GM21825 (cell line): ENCODE data around the gene PRR35.

Experiments
- ATAC-seq: cut with Tn5 transposase; IDR thresholded peaks from one replicate; pipeline ENCODE4 v1.9.1; 2021; ENCODE audit warnings: mild to moderate bottlenecking, moderate library complexity; ENCODE audit not compliant: unreplicated experiment

The PRR35 gene

GRCh38 chr16:546909-547770, 13.1 kb upstream of the PRR35 start:
- no peak for ATAC-seq

DNA sequence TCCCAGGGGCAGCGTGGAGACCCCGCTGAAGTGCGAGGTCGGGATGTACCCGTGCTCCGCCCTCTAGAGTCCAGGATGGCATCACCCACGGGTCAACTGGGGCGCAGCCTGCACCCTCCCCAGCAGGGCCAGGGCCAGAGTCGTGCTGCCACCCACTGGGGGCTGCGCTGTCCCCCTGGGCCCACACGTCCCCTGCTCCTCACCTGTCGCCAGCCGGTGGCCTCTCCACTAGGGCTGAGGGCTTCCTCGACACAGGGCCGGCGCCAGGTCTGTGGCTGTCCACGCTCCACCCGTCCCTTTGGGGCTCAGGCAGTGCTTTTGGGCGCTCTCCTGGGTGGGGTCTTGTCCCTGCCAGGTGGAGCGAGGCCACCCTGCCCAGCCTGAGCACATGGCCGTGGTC, 11.6 kb upstream of the PRR35 start:
- ATAC-seq, result no peak

- no peak for ATAC-seq
Measured at GRCh38 chr16:549544-550263, 10.5 kb upstream of the PRR35 start.

DNA sequence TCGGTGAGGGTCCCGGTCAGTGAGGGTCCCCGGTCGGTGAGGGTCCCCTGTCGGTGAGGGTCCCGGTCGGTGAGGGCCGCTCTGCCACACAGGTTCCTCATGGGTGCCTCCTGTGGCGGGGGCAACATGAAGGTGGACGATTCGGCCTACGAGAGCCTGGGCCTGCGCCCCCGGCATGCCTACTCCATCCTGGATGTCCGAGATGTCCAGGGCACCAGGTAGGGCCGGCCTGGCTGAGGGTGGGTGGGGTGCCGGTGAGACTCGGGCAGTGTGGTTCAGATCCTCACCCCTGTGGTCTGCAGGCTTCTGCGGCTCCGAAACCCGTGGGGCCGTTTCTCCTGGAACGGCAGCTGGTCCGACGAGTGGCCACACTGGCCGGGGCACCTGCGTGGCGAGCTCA, 9.0 kb upstream of the PRR35 start:
- no peak for ATAC-seq

- ATAC-seq, result no peak
Measured at GRCh38 chr16:552171-552570, 8.0 kb upstream of the PRR35 start.

DNA sequence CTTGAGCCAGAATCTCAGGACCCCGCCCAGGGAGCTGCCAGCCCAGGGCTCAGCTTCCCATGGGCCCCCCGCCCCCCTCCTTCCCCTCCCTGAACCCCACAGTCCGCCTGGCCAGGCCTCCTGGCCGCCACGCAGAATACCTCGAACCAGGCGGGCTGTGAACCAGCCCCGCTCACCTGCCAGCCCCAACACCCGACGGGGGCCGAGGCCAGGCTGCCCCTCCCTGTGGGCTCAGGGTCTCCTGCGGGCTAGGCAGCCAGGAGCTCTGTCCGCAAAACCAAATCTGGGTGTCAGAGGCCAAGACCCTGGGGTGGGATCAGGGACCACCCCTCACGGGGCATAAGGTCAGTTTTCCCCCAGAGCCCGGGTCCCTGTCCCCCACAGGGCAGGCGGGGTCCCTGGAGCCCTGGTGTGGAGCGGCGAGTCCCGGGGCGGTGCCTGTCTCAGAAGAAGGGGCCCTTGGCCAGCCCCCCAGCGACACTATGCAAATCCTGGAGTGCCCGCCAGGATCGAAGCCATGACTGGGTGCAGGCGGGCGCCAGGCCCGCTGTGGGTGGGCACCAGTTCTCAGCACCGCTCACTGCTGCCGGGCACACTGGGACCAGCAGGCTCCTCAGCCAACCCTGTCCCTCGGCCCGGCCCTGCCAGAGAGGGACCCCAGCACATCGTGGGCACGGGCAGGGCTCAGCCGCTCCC, 6.4 kb upstream of the PRR35 start:
- ATAC-seq, result no peak

- ATAC-seq, result no peak
Measured at GRCh38 chr16:554297-554621, 5.9 kb upstream of the PRR35 start.

DNA sequence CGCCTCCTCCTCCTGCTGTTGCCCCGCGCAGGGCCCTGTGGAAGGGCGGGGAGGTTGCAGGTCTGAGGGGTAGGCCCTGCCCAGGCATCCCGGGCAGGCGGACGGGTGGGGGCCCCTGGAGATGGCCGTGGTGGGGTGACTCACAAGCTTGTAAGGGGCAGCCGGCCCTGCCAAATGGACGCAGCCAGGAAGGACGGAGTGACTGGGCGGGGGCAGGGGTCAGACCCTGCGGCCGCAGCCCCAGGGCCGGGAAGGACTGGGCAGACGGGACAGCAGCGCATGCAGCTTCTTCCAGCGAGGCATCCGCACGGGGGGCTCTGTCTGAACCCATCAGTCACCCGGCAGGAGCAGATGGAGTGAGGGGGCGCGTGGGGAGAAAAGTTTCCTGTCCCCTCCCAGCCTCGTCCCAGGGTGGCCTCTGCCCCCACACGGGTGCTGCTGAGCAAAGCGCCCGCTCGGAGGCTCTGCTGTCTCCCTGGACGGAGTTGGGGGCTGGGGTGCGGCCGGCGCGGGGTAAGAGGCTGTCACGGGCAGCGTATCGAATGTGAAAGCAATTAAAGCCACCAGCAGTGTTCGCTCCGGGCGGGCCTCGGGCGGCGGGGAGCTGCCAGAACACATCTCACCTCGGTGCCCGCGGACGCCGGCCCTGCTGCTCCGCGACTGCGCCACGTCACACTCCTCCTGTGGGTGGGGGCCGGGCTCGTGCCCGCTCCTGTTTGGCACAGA, 5.4 kb upstream of the PRR35 start:
- no peak for ATAC-seq

DNA sequence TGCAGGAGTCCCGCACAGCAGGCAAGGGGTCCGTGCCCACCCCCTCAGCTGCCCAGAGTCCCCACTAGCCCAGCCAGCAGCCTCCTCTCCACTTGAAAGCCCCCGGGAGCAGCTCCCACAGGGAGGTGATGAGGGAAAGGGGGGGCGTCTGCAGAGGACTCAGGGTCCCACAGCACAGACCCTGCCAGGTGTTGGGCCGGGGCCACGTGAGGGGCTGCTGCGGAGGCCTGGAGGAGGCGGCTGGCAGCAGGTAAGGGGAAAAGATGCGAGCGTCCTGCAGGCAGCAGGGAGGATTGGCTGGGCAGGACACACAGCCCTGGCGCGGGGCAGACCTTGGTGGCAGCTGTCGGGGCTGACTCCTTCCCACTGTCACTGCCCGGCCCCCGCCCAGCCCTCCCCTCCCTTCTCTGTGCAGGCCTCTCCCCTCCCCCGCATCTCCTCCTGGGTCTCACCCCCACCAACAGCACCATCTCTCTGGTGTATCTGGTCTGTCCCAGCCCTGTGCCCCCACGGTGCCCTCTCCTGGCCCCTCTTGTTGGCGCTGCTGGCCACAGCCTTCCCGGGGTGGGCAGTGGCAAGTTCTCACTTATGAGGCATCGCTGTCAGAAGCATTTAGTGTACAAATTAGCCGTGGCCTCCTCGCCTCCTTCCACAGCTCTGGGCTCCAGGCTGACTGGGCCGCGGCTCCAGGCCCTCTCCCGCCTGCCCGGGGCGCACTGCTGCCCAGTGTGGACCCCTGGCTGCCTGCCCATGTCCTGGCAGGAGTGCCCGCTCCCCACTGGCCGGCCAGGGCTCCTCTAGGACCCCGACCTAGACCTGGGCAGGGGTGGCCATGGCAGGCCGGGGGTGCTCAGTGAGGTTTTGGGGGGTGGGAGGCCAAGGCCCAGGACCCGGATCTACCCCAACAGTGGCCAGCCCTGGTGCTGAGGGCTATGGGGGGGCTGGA, 4.4 kb upstream of the PRR35 start:
- ATAC-seq, result no peak

DNA sequence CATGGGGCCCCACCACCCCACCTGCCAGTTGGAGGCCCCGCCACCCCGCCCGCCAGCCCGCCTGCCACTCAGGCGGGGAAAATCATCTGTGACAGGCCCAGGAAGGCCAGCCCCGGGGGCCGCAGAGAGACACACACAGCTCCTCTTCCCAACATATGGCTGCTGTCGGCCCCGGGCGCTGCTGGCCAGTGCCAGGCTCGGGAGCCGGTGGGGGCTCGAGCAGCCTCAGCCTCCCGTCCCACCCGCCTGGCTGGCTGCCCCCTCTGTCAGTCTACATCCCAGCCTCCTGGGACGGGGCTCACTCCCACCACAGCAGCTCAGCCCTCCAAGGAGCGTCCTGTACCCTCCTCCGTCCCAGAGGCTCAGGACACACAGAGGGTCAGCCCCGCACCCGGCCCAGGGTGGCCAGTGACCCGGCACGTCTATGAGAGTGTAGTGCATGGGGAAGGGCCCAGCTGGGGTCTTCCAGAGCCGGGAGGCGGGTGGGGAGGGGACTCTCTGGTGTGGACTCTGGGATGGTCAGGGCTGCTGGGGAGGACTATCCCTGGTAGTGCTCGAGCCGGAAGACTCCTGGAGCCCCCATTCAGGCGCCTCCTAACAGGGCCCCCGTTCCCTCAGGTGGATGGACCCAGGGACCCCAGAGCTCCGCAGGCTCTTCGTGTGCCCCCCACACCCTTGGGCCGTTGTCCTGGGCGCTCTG, 3.6 kb upstream of the PRR35 start:
- ATAC-seq, result no peak

GRCh38 chr16:557463-558297, 2.5 kb upstream of the PRR35 start:
- no peak for ATAC-seq

DNA sequence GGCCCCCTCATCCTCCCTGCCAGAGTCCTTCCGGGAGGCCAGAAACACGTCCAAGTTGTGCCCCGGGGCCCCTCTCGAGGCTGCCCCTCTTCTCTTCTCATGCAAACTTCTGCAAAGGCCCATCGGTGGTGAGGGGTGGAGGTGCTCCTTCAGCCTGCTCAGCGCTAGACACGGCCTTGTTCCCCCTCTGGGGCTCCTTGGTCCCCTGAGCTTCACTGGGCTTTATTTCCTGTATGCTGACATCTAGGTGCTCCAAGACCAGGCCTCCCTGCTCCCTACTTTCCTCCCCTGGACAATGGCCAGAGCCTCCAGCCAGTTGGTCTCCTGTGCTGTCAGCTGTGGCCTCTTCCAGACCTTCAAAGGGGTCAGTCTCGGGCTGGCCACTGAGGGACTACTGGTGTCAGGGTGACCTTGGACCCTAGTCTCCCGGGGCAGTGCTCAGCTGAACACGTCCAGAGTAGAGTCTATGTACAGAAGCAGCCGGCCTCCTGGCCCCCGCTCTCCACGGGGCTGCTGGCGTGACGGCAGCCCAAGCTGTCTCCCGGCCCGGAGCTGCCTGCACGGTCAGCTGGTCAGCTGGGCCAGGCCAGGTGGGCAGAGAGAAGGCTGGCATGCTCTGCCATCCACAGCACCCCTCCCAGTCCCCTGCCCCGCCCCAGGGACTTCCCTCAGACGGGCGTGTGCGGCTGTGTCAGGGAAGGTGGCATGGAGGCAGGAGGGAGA, 1.7 kb upstream of the PRR35 start:
- no peak for ATAC-seq

DNA sequence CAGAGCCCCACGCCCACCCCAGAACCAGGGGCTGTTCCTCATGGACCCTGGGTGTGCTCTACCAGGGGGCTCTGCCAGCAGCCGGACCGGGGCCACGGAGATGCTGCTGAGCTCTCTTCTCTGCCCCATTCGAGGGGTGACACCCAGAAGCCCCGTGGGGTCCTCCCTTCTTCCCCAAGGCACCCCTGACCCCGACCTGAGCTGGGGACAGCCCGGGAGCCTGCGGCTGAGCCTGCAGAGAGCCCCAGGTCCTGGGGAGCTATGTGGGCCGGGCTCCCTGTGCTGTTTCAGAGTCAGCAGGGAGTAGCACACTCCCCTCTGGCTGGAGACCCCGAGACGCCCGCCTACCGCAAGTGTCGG, 1.2 kb upstream of the PRR35 start:
- ATAC-seq, result no peak

DNA sequence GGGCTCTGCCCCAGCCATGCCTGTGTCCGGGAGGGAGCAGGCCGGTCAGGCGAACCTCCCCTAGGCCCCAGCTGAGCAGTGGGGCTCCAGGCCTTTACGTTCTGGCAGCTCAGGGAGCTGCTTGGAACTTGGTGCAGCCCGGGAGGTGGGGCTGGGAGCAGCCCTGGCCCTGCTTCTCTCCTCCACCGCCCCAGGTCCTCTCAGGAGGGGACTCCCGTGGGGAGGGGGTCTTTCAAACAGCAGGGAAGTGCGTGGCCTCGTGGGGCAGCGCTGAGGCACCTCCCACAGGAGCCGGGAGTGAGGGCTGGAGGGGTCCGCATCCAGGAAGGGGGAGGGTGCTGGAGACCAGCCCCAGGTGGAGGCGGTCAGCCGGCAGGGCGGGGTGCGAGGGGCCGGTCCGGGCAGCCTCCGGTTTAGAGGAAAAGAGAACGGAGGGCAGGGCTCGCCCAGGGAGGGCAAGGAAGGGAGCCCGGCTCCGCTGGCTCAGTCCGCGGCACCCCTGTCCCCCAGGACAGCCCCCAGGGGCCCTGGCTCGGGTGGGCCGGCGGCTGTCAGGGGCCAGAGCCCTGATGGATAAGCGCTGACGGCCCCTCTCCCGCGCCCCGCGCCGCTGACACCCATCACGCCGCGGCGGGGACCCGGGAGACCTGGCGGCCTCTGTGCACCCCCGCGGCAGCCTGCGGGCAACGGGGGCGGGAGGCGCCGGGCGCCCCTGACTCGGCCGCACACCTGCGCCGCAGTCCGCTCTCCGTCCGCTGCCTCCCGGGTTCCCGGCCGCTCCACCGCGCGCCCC, 587 bp upstream of the PRR35 start:
- no peak for ATAC-seq

DNA sequence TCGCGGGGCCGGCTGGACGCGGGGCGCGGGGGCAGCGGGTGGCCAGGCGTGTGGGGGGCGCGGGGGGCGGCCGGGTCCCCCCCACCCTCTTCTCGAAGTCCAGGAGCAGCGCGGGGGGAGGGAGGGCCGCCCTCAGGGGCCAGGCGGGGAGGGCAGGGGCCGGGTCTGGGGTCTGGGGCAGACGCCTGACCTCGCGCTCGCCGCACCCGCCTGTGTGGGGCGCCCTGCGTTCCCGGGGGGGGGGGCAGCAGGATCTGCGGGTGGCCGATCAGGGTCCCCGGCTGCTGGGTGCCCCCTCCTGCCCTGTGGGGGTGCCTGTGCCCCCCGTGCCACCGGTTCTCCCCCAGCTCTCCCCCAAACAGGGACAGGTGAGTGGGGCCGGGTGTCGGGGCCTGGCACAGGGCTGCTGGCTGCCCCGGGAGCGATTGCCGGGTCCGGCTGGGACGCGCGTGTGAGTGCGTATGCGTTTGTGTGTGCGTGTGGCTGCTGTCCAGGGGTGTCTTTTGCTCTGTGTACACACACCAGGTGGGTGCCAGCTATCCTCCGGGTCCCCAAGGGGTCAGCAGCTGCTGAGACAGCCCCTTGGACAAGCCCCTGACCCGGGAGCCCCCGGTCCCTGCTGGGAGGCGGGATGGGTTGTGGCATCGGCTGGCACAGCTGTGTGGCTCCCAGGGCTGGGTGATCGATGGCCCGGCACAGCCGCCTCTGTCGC, 663 bp downstream of the PRR35 start:
- no peak for ATAC-seq

DNA sequence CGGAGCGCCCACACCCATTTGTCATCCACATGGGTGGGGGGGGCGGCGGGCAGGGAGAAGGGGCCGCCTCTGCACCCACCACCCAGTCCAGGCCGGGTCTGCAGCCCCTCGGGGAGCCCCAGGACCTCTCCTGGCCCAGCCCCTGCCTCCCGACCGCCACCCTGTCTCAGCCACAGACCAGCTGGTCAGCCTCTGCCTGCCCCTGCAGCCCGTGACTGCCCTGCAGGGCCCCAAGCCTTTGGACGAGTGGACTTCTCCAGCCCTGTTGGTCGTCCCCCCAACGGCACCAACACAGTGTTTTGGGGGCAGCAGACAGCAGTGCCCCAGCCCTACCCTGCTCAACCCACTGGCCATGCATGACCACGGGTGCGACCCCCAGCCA, 1.2 kb downstream of the PRR35 start:
- no peak for ATAC-seq
